Uterus (tissue), 2 donors: ENCODE results near the gene ETS1.

Experiments
- POLR2A ChIP-seq, 2 donors: fragments of 450-650 bp; IDR thresholded peaks; one replicate each; pipeline ENCODE4 v1.6.1; 2016; ENCODE audit warnings: antibody characterized with exemption in 2 of 2, mild to moderate bottlenecking in 1 of 2, moderate library complexity in 1 of 2
- TF ChIP-seq, protein P1 (sequence below), 4 experiments: fragments of 200-600 bp in 2 of 4; fragments of 450-650 bp in 2 of 4; sonication (generic) in 2 of 4; IDR thresholded peaks; one replicate each; pipeline ENCODE4 v1.5.1; 2016 to 2019; ENCODE audit warnings: antibody characterized with exemption in 4 of 4, mild to moderate bottlenecking in 2 of 4, moderate library complexity in 1 of 4

DNA sequence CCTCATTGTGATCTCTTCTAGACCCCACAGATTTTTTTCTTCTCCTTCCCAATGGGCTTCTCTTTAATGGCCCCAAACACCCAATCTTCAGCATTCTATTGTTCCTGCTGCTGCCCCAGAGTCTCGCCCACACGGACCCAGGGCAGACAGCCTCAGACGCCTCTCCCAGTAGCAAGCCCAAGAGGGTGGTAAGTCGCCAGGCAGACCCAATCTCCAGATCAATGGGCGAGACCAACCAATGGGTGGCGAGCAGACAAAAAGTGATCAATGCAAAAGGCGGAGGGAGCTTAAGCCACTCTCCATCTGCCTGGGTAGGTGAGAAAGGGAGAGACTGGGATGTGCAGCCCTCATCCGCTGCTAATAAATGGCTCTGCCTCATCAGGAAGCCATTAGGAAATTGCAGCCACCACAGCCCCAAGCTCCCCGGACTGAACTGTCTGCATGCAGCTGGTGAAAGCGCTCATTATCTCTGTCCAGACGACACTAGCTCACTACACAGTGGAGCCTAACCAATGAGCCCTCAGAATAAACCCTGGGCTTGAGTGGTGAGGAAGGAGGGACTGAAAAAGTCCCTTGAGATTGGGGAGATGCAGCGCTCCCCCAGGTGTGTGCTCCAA is 81.8 kb downstream of the ETS1 start:
- TF ChIP-seq, protein P1, sequence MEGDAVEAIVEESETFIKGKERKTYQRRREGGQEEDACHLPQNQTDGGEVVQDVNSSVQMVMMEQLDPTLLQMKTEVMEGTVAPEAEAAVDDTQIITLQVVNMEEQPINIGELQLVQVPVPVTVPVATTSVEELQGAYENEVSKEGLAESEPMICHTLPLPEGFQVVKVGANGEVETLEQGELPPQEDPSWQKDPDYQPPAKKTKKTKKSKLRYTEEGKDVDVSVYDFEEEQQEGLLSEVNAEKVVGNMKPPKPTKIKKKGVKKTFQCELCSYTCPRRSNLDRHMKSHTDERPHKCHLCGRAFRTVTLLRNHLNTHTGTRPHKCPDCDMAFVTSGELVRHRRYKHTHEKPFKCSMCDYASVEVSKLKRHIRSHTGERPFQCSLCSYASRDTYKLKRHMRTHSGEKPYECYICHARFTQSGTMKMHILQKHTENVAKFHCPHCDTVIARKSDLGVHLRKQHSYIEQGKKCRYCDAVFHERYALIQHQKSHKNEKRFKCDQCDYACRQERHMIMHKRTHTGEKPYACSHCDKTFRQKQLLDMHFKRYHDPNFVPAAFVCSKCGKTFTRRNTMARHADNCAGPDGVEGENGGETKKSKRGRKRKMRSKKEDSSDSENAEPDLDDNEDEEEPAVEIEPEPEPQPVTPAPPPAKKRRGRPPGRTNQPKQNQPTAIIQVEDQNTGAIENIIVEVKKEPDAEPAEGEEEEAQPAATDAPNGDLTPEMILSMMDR (IDR thresholded peaks at IDR 0.05) = no peak
- no peak for TF ChIP-seq POLR2A (IDR thresholded peaks at IDR 0.05)
